Thymus (tissue), 11 donors: ENCODE results near the gene TMEM54. TPM values are rescaled to one million over a fixed set of nuclear protein-coding genes. Genes with fewer than 3 reads are reported as not detected.

Experiments
- DNase-seq, 9 donors: peaks; one replicate each; pipeline ENCODE4 v3.0.0-alpha.2; 2013; ENCODE audit warnings: low spot score in 9 of 9, low read depth in 6 of 9, missing footprints in 1 of 9
- H3K27ac ChIP-seq, 2 donors: one replicate each; pipeline ENCODE4 v1.5.1; 2013; ENCODE audit warnings: control low read depth in 1 of 2, low read depth in 1 of 2, low read length in 1 of 2, mild to moderate bottlenecking in 1 of 2, moderate library complexity in 1 of 2
- H3K27me3 ChIP-seq, 2 donors: one replicate each; pipeline ENCODE4 v1.5.1; 2013; ENCODE audit warnings: low read length in 1 of 2; ENCODE audit not compliant: control insufficient read depth in 2 of 2, insufficient read depth in 1 of 2
- H3K36me3 ChIP-seq, 2 donors: one replicate each; pipeline ENCODE4 v1.5.1; 2013; ENCODE audit warnings: low read length in 1 of 2, mild to moderate bottlenecking in 1 of 2, moderate library complexity in 1 of 2; ENCODE audit not compliant: control insufficient read depth in 2 of 2, insufficient read depth in 2 of 2
- H3K4me1 ChIP-seq, 2 donors: one replicate each; pipeline ENCODE4 v1.5.1; 2013; ENCODE audit warnings: low read length in 2 of 2; ENCODE audit not compliant: control insufficient read depth in 2 of 2, insufficient read depth in 2 of 2
- H3K4me3 ChIP-seq, 2 donors: one replicate each; pipeline ENCODE4 v1.5.1; 2013; ENCODE audit warnings: low read length in 2 of 2, control low read depth in 1 of 2, mild to moderate bottlenecking in 1 of 2
- H3K9me3 ChIP-seq, 2 donors: one replicate each; pipeline ENCODE4 v1.5.1; 2013; ENCODE audit warnings: low read length in 1 of 2, mild to moderate bottlenecking in 1 of 2; ENCODE audit not compliant: control insufficient read depth in 2 of 2, insufficient read depth in 1 of 2
- WGBS: extraction: QIAGEN DNeasy Blood & Tissue Kit; methylation state at CpG from one replicate; pipeline ENCODE4 v1.1.7; 2013; 5-methylcytosine and 5-hydroxymethylcytosine counted together
- polyA plus RNA-seq: library from polyadenylated mRNA; stranded (reverse); fragments of 200-250 nt; gene quantifications from one replicate; pipeline ENCODE4 v1.2.3, GENCODE V29; 2013
- total RNA-seq: library from RNA; stranded (reverse); fragments of 120-200 nt; gene quantifications from one replicate; pipeline ENCODE4 v1.2.4, GENCODE V29; 2013
- donor health status: healthy.

Gene TMEM54
- total and polyA plus RNA-seq, 2 donors, result 2.2 to 12.9 TPM

DNA sequence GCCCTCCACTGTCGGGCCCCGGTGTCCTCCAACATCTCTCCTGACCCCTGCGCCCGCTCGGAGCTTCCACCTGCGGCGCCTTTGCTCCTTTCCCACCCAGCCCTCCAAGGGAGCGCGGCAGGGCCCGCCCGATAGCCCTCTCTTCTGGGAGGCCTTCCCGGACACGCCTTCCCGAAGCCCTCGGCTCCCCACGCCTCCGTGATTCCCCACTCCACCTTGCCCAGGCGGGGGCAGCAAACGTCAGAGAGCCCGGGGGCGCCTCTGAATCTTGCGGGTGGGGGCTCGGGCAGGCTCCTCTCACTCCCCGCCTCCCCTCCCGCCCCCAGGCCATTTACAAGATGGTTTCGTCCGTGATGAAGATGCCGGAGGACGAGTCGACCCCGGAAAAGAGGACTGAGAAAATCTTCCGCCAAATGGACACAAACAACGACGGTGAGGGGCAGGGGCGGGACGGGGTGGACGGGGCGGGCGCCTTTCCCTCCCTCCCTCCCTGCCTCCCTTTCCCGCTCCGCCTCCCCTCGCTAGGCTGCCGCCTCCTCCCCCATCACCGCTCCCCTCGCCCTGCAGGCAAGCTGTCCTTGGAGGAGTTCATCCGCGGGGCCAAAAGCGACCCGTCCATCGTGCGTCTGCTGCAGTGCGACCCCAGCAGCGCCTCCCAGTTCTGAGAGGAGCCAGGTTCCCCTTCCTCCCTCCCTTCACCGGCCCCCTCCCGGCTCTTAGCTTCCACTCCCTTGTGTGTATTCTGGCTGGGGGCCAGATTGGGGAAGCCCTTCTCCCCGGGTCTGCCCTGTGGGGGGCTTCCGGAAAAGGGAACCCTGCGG, 7.8 kb downstream of the TMEM54 start:
- DNase-seq, result no peak
- peaks cover 42 to 95% of the 10 kb centered on the region in 2 donors for H3K27me3 ChIP-seq

GRCh38 chr1:32892368-32893197, 8.6 kb downstream of the TMEM54 start:
- peak in 1 of 9 donors; percentile 24 for DNase-seq
- 24% methylated on average over 49 of the region's 49 CpGs for WGBS
- no peak overlapping the region for H3K27ac ChIP-seq
- no peaks in the 10 kb centered on the region for H3K36me3 ChIP-seq
- peaks cover 0 to 3% of the 10 kb centered on the region in 2 donors for H3K4me1 ChIP-seq
- peak overlapping the region in 1 of 2 donors; percentile 33 for H3K4me3 ChIP-seq
- H3K9me3 ChIP-seq, result peaks cover 4 to 5% of the 10 kb centered on the region in 2 donors
- H3K27me3 ChIP-seq, result peaks cover 42 to 95% of the 10 kb centered on the region in 2 donors

More for the DNA sequence above, 7.8 kb downstream of the TMEM54 start:
- Histone ChIP-seq H3K27ac (no peak overlapping the region), H3K4me3 (peak overlapping the region; percentile 10 to 33), H3K36me3 (no peaks in the 10 kb centered on the region), H3K9me3 (peaks cover 4 to 5% of the 10 kb centered on the region in 2 donors), H3K4me1 (peaks cover 0 to 3% of the 10 kb centered on the region in 2 donors)
- 4% methylated on average over 58 of the region's 58 CpGs for WGBS

GRCh38 chr1:32891630-32892029, 9.6 kb downstream of the TMEM54 start:
- H3K27me3 ChIP-seq, result peaks cover 49 to 95% of the 10 kb centered on the region in 2 donors
- no peak for DNase-seq
- peaks cover 4 to 5% of the 10 kb centered on the region in 2 donors for H3K9me3 ChIP-seq
- 95% methylated on average over 3 of the region's 3 CpGs for WGBS
- H3K4me3 ChIP-seq, result no peak overlapping the region
- H3K4me1 ChIP-seq, result peaks cover 0 to 6% of the 10 kb centered on the region in 2 donors
- H3K27ac ChIP-seq, result no peak overlapping the region
- H3K36me3 ChIP-seq, result no peaks in the 10 kb centered on the region

- Histone ChIP-seq H3K27ac (no peak overlapping the region), H3K9me3 (peaks cover 4 to 5% of the 10 kb centered on the region in 2 donors), H3K27me3 (peaks cover 53 to 95% of the 10 kb centered on the region in 2 donors), H3K4me1 (peaks cover 0 to 7% of the 10 kb centered on the region in 2 donors), H3K4me3 (no peak overlapping the region), H3K36me3 (no peaks in the 10 kb centered on the region)
- 98% methylated on average over 1 of the region's 1 CpG for WGBS
- DNase-seq, result no peak
These were observed 10.0 kb downstream of the TMEM54 start for GRCh38 chr1:32891241-32891570.

- WGBS, result 95% methylated on average over 7 of the region's 7 CpGs
- Histone ChIP-seq H3K27ac (no peak overlapping the region), H3K4me1 (peaks cover 0 to 7% of the 10 kb centered on the region in 2 donors), H3K9me3 (peaks cover 5 to 6% of the 10 kb centered on the region in 2 donors), H3K27me3 (peaks cover 58 to 96% of the 10 kb centered on the region in 2 donors), H3K4me3 (no peak overlapping the region), H3K36me3 (no peaks in the 10 kb centered on the region)
- no peak for DNase-seq
These were observed 10.5 kb downstream of the TMEM54 start for GRCh38 chr1:32890516-32891240.

DNA sequence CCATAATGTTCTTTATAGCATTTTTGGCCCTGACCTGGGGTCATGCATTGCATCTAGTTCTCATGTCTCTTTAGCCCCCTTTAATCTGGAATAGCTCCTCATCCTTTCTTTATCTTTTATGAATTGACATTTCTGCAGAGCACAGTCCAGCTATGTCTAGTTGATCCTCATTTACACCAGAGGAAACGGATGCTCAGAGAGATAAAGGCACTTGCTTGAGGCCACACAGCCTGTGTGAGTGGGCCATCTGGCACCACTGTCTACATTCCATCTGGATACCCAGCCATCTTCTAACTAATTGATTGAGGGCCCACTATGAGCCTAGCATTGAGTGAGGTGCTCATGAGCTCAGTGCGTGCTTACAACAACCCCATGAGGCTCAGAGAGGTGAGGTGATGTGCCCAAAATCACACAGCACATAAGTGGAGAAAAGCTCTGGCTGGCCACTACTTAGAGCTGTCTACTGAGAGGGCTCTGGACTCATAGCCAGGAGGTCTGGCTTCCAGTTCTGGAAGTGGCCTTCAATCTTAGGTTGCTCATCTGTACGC, 11.4 kb downstream of the TMEM54 start:
- Histone ChIP-seq H3K4me1 (peaks cover 0 to 7% of the 10 kb centered on the region in 2 donors), H3K27me3 (peaks cover 64 to 96% of the 10 kb centered on the region in 2 donors), H3K27ac (no peak overlapping the region), H3K36me3 (no peaks in the 10 kb centered on the region), H3K9me3 (peaks cover 5 to 7% of the 10 kb centered on the region in 2 donors), H3K4me3 (no peak overlapping the region)
- DNase-seq, result no peak
- 96% methylated on average over 3 of the region's 3 CpGs for WGBS

DNA sequence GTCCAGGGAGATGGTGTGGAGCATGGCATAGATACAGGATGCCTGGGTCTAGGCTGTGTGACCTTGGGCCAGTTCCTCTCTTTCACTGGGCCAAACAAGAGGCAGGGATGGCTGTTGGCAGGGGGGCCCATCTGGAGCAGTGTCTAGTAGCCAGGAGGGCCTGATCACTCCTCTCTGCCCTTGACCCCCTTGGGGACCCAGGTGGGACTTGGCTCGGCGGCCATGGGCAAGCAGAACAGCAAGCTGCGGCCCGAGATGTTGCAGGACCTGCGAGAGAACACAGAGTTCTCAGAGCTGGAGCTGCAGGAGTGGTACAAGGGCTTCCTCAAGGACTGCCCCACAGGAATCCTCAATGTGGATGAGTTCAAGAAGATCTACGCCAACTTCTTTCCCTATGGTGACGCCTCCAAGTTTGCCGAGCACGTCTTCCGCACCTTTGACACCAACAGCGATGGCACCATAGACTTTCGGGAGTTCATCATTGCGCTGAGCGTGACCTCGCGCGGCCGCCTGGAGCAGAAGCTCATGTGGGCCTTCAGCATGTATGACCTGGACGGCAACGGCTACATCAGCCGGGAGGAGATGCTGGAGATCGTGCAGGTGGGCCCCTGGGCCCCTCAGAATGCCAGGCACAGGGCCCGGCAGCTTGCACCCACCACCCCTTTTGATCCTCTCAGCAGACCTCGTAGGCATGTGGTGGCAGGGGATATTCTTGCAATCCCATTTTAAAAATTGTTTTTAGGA, 12.3 kb downstream of the TMEM54 start:
- 94% methylated on average over 24 of the region's 24 CpGs for WGBS
- peaks cover 61 to 96% of the 10 kb centered on the region in 2 donors for H3K27me3 ChIP-seq
- no peak for DNase-seq

GRCh38 chr1:32888134-32888533, 13.1 kb downstream of the TMEM54 start:
- 81% methylated on average over 3 of the region's 3 CpGs for WGBS
- Histone ChIP-seq H3K27me3 (peaks cover 54 to 96% of the 10 kb centered on the region in 2 donors), H3K9me3 (peaks cover 5 to 7% of the 10 kb centered on the region in 2 donors), H3K27ac (no peak overlapping the region), H3K36me3 (no peaks in the 10 kb centered on the region), H3K4me3 (no peak overlapping the region), H3K4me1 (peaks cover 0 to 4% of the 10 kb centered on the region in 2 donors)
- DNase-seq, result no peak

More for the DNA sequence above, 12.3 kb downstream of the TMEM54 start:
- H3K9me3 ChIP-seq, result peaks cover 5 to 7% of the 10 kb centered on the region in 2 donors
- no peaks in the 10 kb centered on the region for H3K36me3 ChIP-seq
- H3K4me1 ChIP-seq, result peaks cover 0 to 7% of the 10 kb centered on the region in 2 donors
- no peak overlapping the region for H3K4me3 ChIP-seq
- H3K27ac ChIP-seq, result no peak overlapping the region
